Right lobe of liver (tissue), 6 donors: ENCODE measurements around the gene ZNF319. TPM values are rescaled to one million over a fixed set of nuclear protein-coding genes. Genes with fewer than 3 reads are reported as not detected.

ENCODE experiments used
- ATAC-seq, 4 donors: fragments of 200-7000 bp; cut with Tn5 transposase; one replicate each; pipeline ENCODE4 v1.9.1; 2020; ENCODE audit warnings: mild to moderate bottlenecking in 4 of 4, moderate library complexity in 4 of 4
- DNase-seq, 3 donors: peaks; one replicate each; pipeline ENCODE4 v3.0.0-alpha.2; 2020
- H3K27ac ChIP-seq, 3 donors: fragments of 200-600 bp; one replicate each; pipeline ENCODE4 v1.8.0; 2022
- H3K27me3 ChIP-seq, 2 donors: fragments of 200-600 bp; one replicate each; pipeline ENCODE4 v1.8.0; 2022
- H3K36me3 ChIP-seq, 4 donors: fragments of 200-600 bp; sonication (generic) in 1 of 4; one replicate each; pipeline versions ENCODE4 v1.5.1 to v1.8.0; 2017 to 2022; ENCODE audit warnings: control low read depth in 1 of 4
- H3K4me1 ChIP-seq, 4 donors: fragments of 200-600 bp; sonication (generic) in 1 of 4; one replicate each; pipeline versions ENCODE4 v1.5.1 to v1.8.0; 2017 to 2022; ENCODE audit warnings: control low read depth in 1 of 4
- H3K4me3 ChIP-seq, 3 donors: fragments of 200-600 bp; one replicate each; pipeline ENCODE4 v1.8.0; 2022
- H3K9me3 ChIP-seq, 4 donors: fragments of 200-600 bp; sonication (generic) in 1 of 4; one replicate each; pipeline versions ENCODE4 v1.5.1 to v1.8.0; 2017 to 2022; ENCODE audit warnings: control low read depth in 1 of 4
- POLR2A ChIP-seq: fragments of 450-650 bp; IDR thresholded peaks from one replicate; pipeline ENCODE4 v1.6.1; 2017; ENCODE audit warnings: antibody characterized with exemption, mild to moderate bottlenecking
- WGBS: methylation state at CpG from one replicate; pipeline ENCODE4 v1.1.6; 2018; ENCODE audit warnings: low coverage, low lambda C conversion rate; ENCODE audit not compliant: insufficient coverage; ENCODE audit errors: missing lambda C conversion rate; 5-methylcytosine and 5-hydroxymethylcytosine counted together
- intact Hi-C, 2 donors: fragments of 100-400 bp; cut with DNase I; formaldehyde crosslinking; loops; one replicate each; pipeline versions ENCODE4 v1.11.2 to v1.14.1; 2022
- total RNA-seq, 6 experiments: library from RNA; depleted of rRNA in 2 of 6; stranded (reverse); fragments of >200 nt in 2 of 6; fragmentation: NEBNext Ultra II Directional in 3 of 6; extraction: Animal tissue kit (Norgen Biotek cat#: 25700) in 3 of 6; gene quantifications; one replicate each; pipeline versions ENCODE4 v1.1.0 to v1.2.4, GENCODE V29; 2016 to 2023
- TF ChIP-seq, protein P1 (sequence below), 4 donors: fragments of 200-600 bp in 3 of 4; fragments of 450-650 bp in 1 of 4; IDR thresholded peaks; one replicate each; pipeline versions ENCODE4 v1.5.1 to v1.8.0; 2016 to 2022; ENCODE audit warnings: antibody characterized with exemption in 4 of 4, mild to moderate bottlenecking in 2 of 4
- donor health status: DM: no; HTN: yes; CAD: no.
- donor health status: DM: no; HTN: no; CAD: no.
- donor health status: DM: no; HTN: no; CAD: no.
- donor health status: DM: no; HTN: yes; CAD: no.
- donor health status: DM: no; HTN: yes; CAD: no.

The ZNF319 gene
- total RNA-seq, 6 experiments from 2014 or later = 2.5 to 4.9 (median 3.4) TPM

GRCh38 chr16:58027161-58027915 lies 26.9 kb upstream of the ZNF319 start:
- H3K4me1 ChIP-seq = peaks cover 0 to 73% (median 38%) of the 10 kb centered on the region in 4 donors
- peak overlapping the region; percentile 82 to 93 (median 91) for H3K4me3 ChIP-seq
- 10% methylated on average over 15 of the region's 43 CpGs for WGBS
- H3K36me3 ChIP-seq = no peaks in the 10 kb centered on the region
- H3K27ac ChIP-seq = peak overlapping the region; percentile 4 to 81 (median 62)
- no peaks in the 10 kb centered on the region for H3K9me3 ChIP-seq
- intact Hi-C loops = no loop called here
- peak; percentile 15 to 25 (median 20) for ATAC-seq
- peak; percentile 61 to 78 (median 77) for DNase-seq
- no peaks in the 10 kb centered on the region for H3K27me3 ChIP-seq
- peak; percentile 59 for TF ChIP-seq POLR2A
- TF ChIP-seq, protein P1, sequence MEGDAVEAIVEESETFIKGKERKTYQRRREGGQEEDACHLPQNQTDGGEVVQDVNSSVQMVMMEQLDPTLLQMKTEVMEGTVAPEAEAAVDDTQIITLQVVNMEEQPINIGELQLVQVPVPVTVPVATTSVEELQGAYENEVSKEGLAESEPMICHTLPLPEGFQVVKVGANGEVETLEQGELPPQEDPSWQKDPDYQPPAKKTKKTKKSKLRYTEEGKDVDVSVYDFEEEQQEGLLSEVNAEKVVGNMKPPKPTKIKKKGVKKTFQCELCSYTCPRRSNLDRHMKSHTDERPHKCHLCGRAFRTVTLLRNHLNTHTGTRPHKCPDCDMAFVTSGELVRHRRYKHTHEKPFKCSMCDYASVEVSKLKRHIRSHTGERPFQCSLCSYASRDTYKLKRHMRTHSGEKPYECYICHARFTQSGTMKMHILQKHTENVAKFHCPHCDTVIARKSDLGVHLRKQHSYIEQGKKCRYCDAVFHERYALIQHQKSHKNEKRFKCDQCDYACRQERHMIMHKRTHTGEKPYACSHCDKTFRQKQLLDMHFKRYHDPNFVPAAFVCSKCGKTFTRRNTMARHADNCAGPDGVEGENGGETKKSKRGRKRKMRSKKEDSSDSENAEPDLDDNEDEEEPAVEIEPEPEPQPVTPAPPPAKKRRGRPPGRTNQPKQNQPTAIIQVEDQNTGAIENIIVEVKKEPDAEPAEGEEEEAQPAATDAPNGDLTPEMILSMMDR (IDR thresholded peaks at IDR 0.05) = no peak

DNA sequence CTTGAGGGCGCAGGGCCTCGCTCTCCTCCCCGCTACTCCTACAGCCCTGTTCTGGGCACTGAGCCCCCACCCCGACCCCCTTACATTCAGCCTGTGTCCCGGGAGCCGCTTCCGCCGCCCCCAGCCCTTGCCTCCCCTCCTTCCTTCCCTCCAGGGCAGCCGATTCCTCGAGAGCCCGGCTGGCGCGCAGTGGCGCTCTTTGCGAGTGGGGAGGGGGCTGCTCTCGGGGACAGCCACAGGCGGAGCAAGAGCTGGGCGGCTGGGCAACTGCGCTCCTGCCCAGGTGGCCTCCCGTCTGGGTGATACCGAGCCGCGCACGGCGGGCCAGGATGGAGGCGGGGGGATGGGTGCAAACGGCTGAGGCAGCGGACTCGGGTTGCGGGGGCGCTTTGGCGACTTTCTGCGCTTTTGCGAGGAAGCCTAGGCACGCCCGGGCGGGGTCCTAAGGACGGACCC lies 26.3 kb upstream of the ZNF319 start:
- peak overlapping the region; percentile 55 to 81 (median 62) for H3K27ac ChIP-seq
- DNase-seq (peak; percentile 41 to 66 (median 65)), ATAC-seq (peak in 1 of 4 donors; percentile 1)
- no peaks in the 10 kb centered on the region for H3K9me3 ChIP-seq
- H3K4me1 ChIP-seq = peaks cover 0 to 67% (median 32%) of the 10 kb centered on the region in 4 donors
- H3K27me3 ChIP-seq = no peaks in the 10 kb centered on the region
- TF ChIP-seq, protein P1 (IDR thresholded peaks at IDR 0.05) = no peak
- no peak for TF ChIP-seq POLR2A
- 0% methylated on average over 3 of the region's 38 CpGs for WGBS
- H3K4me3 ChIP-seq = peak overlapping the region; percentile 82 to 93 (median 91)
- intact Hi-C loops = no loop called here
- no peaks in the 10 kb centered on the region for H3K36me3 ChIP-seq

DNA sequence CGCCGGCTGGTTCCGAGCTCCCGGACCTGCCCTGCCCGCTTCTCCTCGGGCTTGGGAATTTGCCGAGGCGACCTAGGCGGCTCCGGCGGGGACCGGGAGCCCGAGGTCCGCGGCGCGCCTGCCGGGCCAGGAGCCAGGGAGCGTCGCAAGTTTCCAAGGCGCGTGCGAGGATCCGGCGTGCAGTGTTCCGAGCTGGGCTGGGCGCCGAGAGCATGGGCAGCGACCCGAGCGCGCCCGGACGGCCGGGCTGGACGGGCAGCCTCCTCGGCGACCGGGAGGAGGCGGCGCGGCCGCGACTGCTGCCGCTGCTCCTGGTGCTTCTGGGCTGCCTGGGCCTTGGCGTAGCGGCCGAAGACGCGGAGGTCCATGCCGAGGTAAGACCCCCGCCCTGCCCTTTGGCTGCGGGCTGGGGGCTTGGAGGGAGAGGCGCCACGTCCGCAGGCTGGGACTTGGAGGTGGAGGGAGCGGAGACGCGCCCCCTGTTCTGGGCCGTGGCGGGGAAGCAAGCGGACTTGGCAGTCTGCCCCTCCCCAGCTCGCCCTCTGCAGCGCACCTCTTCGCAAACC lies 25.8 kb upstream of the ZNF319 start:
- H3K9me3 ChIP-seq = no peaks in the 10 kb centered on the region
- peak overlapping the region; percentile 82 to 93 (median 91) for H3K4me3 ChIP-seq
- H3K27ac ChIP-seq = peak overlapping the region; percentile 55 to 81 (median 62)
- ATAC-seq (peak in 3 of 4 donors; percentile 0 to 48 (median 2)), DNase-seq (peak; percentile 63 to 81 (median 79))
- H3K4me1 ChIP-seq = peaks cover 0 to 62% (median 29%) of the 10 kb centered on the region in 4 donors
- intact Hi-C loops = no loop called here
- WGBS = 0% methylated on average over 3 of the region's 65 CpGs
- no peaks in the 10 kb centered on the region for H3K36me3 ChIP-seq
- no peaks in the 10 kb centered on the region for H3K27me3 ChIP-seq
- no peak for TF ChIP-seq POLR2A
- TF ChIP-seq, protein P1 (IDR thresholded peaks at IDR 0.05) = no peak

- intact Hi-C loops = no loop called here
- H3K4me1 ChIP-seq = peaks cover 0 to 55% (median 25%) of the 10 kb centered on the region in 4 donors
Observed at GRCh38 chr16:58025351-58026138, 25.1 kb upstream of the ZNF319 start, which contains the start of gene MMP15. Gene MMP15 (plus strand): TSS chr16:58025754. CDS start chr16:58026351, 597 bp downstream.

More at GRCh38 chr16:58025351-58026138, 25.1 kb upstream of the ZNF319 start, which contains the start of gene MMP15:
- Histone ChIP-seq H3K9me3 (no peaks in the 10 kb centered on the region), H3K27ac (peak within 1 kb of the TSS; percentile 55 to 81 (median 68)), H3K27me3 (no peaks in the 10 kb centered on the region), H3K4me3 (peak within 1 kb of the TSS; percentile 82 to 93 (median 91)), H3K36me3 (no peaks in the 10 kb centered on the region)
- DNase-seq (peak; percentile 94 to 98 (median 96)), ATAC-seq (peak; percentile 66 to 78 (median 74))
- TF ChIP-seq POLR2A = peak; percentile 95
- TF ChIP-seq, protein P1 (IDR thresholded peaks at IDR 0.05) = no peak
- under 1% methylated on average over 22 of the region's 90 CpGs for WGBS
